Measurements from ENCODE around the gene CFAP157. TPM values are rescaled to one million over a fixed set of nuclear protein-coding genes. Genes with fewer than 3 reads are reported as not detected.

Gene CFAP157
- total and polyA plus RNA-seq, 12 donors = 0.11 to 0.94 (median 0.29) TPM; not detected in 5

GRCh38 chr9:127673234-127673633 lies 33.6 kb upstream of the CFAP157 start:
- Histone ChIP-seq H3K9me3 (replicated peaks in 1 of 3) (no peaks in the 10 kb centered on the region), H3K27me3 (no peaks in the 10 kb centered on the region), H3K36me3 (replicated peaks in 1 of 2) (peaks cover 0 to 51% of the 10 kb centered on the region in 2 donors), H3K27ac (no peak overlapping the region), H3K4me1 (replicated peaks in 1 of 2) (no peaks in the 10 kb centered on the region), H3K4me3 (no peak overlapping the region)
- DNase-seq = no peak
- TF ChIP-seq POLR2A (IDR thresholded peaks at IDR 0.05) (no peak), CTCF (IDR thresholded peaks at IDR 0.05) (no peak)
- intact Hi-C loops (cut with DNase I) = no loop called here
- WGBS, 4 donors = 88 to 94% (median 90%) methylated on average over 7 of the region's 7 CpGs

DNA sequence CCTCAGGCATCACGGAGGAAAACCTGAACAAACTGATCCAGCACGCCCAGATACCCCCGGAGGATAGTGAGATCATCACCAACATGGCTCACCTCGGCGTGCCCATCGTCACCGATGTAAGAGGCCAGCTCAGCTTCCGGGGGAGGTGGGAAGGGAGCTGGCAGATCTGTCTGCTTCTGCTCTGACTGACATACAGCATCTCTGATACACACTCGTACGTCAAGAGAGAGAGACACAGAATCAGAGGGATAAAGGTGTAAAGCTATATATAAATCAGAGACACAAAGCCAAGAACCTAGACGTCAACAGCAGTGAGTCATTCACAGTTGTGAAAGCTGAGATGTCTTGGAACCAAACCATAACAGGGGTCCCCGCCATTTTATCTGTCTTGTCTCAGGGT lies 30.1 kb upstream of the CFAP157 start:
- Histone ChIP-seq H3K27me3 (no peaks in the 10 kb centered on the region), H3K4me1 (replicated peaks in 1 of 2) (no peaks in the 10 kb centered on the region), H3K4me3 (no peak overlapping the region), H3K36me3 (replicated peaks in 1 of 2) (peaks cover 0 to 70% of the 10 kb centered on the region in 2 donors), H3K9me3 (replicated peaks in 1 of 3) (no peaks in the 10 kb centered on the region), H3K27ac (no peak overlapping the region)
- DNase-seq = no peak
- TF ChIP-seq POLR2A (IDR thresholded peaks at IDR 0.05) (no peak), CTCF (IDR thresholded peaks at IDR 0.05) (no peak)
- intact Hi-C loops (cut with DNase I) = no loop called here
- 81 to 91% (median 87%) methylated on average over 9 to 12 of the region's 12 CpGs for WGBS, 4 donors

DNA sequence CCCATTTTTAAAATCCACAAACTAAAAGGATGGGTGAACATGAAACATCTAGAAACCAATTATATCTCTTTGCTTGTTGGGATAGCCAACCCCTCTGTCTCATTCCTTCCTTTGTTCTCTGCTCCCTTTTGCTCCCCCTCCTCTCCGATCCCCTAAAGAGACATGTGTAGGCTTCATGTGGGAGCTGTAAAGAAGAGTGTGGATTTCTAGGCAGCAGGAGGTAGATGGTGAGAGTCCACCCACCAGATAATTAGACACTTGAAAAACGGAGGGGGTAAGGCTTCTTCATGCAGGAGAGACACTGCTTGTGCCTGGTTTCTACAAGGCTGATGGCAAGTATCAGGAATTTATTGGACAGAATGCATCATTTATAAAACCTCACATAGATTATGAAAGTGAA lies 27.3 kb upstream of the CFAP157 start:
- DNase-seq = no peak
- peaks cover 7 to 13% of the 10 kb centered on the region in 2 donors for H3K4me1 ChIP-seq (replicated peaks in 1 of 2)
- peaks cover 0 to 77% of the 10 kb centered on the region in 2 donors for H3K36me3 ChIP-seq (replicated peaks in 1 of 2)
- intact Hi-C loops (cut with DNase I) = no loop called here
- H3K27ac ChIP-seq = no peak overlapping the region
- TF ChIP-seq POLR2A (IDR thresholded peaks at IDR 0.05) (no peak), CTCF (IDR thresholded peaks at IDR 0.05) (no peak)
- no peak overlapping the region for H3K4me3 ChIP-seq
- no peaks in the 10 kb centered on the region for H3K27me3 ChIP-seq
- H3K9me3 ChIP-seq (replicated peaks in 1 of 3) = no peaks in the 10 kb centered on the region
- WGBS, 4 donors = 75 to 86% (median 79%) methylated on average over 2 of the region's 2 CpGs

- 84 to 91% (median 85%) methylated on average over 11 of the region's 11 CpGs for WGBS, 4 donors
- intact Hi-C loops (cut with DNase I) = no loop called here
- no peaks in the 10 kb centered on the region for H3K27me3 ChIP-seq
- no peak for DNase-seq
- TF ChIP-seq CTCF (IDR thresholded peaks at IDR 0.05) (no peak), POLR2A (IDR thresholded peaks at IDR 0.05) (no peak)
- peaks cover 7 to 13% of the 10 kb centered on the region in 2 donors for H3K4me1 ChIP-seq (replicated peaks in 1 of 2)
- no peak overlapping the region for H3K4me3 ChIP-seq
- H3K27ac ChIP-seq = no peak overlapping the region
- H3K36me3 ChIP-seq (replicated peaks in 1 of 2) = peaks cover 0 to 78% of the 10 kb centered on the region in 2 donors
- H3K9me3 ChIP-seq (replicated peaks in 1 of 3) = no peaks in the 10 kb centered on the region
Measured at GRCh38 chr9:127680226-127680625, 26.6 kb upstream of the CFAP157 start.
